Lung microvascular endothelial cell (primary cell): ENCODE results near the gene HOXD3. TPM values are rescaled to one million over a fixed set of nuclear protein-coding genes. Genes with fewer than 3 reads are reported as not detected.
A peak's percentile ranks its signal among the peaks of the same experiment; 100 is the strongest.

ENCODE experiments used
- DNase-seq, 2 donors: peaks; one replicate each; pipeline versions ENCODE4 v3.0.0 to v3.0.0-alpha.2; 2010; ENCODE audit warnings: low read depth in 2 of 2
- total RNA-seq: library from RNA; depleted of rRNA; stranded (reverse); fragments of >200 nt; gene quantifications from 2 replicates; pipeline ENCODE4 v1.2.1, GENCODE V29; 2014

The HOXD3 gene
- 6.5 and 15.9 TPM in 2 replicates for total RNA-seq

DNA sequence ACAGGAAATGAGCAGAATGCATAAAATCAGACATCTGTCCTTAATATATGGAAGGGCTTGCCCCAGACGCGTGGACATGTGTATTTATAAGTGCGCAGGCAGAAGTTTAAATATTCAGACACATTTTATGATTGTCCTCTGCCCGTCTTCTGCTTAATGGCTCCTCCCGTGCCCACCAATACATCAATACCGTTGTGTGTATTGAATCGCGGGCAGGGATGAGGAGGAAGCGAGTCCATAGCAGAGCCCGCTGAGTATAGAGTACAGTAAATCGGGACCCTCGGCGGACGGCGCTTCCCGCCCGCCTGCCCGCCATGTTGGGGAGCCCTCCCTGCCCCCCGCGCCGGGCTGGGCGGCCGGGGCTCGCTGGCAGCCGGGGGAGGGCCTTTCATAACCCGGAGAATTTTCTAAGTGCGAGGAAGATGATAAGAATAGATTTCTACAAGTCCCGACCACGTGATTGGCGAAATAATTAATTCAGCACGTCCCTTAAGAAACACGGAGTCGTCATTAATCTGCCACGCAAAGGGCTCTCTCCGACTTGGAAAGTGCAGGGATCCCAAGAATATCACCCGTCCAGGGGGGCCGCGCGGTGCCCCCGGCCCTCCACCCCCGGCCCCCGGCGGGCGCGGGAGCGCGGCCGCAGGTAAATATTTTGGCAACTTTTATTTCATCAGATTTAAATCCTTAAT lies at the start of gene HOXD3:
HOXD3 (plus strand) TSS at position 501 of the 692 bp plus-strand sequence. CDS start 11,808 bp downstream, outside the sequence.
- DNase-seq: no peak

GRCh38 chr2:176107731-176108181 lies 49.4 kb upstream of the HOXD3 start:
- no peak for DNase-seq

GRCh38 chr2:176109192-176109901 lies 47.8 kb upstream of the HOXD3 start:
- DNase-seq: no peak

DNA sequence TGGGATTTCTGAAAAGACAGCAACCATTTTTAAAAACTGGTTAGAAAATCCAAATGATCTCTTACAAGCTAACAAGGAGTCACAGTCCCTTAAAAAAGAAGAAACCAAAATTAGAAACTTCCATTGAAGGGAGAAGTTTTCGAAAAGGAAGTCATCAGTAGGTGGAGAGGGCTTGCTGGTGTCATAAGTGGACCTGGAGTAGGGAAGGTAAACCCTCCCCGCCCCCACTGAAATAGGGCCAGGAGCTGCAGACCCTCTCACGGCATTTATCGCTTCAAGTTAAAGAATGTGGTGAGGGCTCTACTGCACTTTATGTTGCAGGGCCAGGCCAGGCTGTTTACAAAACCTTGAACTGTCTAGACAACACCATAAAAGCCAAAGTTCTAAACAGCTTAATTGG lies 47.2 kb upstream of the HOXD3 start:
- DNase-seq: no peak

DNA sequence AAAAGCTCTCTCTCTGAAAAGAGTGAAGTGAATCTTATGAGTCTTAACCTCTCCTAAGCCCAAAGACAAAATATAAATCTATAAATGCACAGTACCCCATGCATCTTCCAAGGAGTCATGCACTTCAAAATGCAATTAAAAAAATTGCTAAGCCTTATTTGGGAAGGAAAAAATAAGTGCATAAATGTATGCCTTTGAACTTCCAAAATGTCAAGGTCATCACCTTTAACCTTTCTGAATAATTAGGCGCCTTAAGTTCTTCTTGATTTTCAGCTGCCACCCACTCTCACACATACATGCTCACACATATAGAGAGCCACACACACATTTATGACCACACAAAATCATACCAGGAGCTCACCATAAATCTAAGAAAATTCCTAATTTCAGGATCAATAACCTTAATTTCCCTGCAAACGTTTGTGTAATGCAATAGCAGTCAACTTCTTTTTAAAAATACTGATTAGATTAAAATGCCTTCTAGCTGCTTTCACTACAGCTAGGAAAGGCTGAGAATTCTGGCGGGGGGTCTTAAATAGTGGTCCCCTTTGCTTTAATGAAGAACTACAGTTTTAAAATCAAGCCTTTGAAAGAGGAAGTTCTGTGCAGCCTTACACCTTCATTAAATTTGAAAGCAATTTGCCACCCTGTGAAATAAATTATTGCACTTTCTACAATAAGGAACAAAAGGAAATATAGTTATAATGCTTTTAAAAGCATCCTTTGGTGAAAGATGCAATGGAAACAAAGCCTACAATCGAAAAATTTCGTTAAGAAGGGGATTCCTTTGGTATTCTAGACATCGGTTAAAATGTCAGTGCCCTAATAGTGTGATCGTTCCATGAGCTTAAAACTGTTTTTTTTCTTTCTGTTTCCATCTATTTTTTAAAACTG lies 46.4 kb upstream of the HOXD3 start:
- DNase-seq: no peak

DNA sequence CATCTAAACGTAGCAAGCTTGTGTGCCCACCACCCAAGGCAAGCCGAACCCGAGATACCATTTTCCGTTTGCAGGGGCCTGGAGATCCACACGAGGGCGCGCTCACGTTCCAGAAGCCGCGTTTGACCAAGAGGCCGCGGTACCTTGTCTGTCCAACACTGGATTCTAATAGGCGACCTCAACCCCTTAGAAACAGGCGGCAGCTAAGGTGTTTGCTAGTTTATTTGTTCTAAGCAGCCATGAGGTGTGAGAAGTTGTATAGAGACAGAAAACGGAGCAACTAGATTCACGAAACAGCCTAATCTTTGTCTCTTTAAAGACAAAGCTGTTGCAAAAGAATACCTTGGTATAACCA lies 45.8 kb upstream of the HOXD3 start:
- DNase-seq: peak; percentile 64 to 87

DNA sequence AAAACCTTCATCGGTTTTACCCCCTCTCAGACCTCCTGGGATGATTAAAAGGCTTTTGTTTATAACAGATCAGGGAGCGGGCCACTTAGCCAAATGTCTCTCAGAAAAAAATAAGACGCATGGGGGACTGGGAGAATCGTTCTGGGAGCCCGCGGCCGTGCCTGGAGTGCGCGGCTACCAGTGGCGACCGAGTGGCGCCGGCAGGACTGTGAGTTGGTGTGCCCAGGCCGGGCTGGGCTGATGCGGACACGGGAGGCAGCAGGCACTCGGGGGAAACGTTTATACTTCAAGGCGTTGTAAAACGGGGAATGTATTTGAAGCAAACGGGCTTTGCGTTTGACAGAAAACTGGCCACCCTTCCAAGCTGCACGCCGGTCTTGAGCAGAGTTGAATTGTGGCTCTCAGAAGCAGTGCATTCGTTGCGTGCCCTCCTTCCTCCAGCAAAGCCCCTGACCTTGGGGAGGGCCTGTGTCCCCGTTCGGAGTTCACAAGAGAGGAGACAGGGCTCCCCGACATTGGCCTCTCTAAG lies 45.2 kb upstream of the HOXD3 start:
- no peak for DNase-seq

- no peak for DNase-seq
Observed at GRCh38 chr2:176112375-176113302, 44.5 kb upstream of the HOXD3 start.

DNA sequence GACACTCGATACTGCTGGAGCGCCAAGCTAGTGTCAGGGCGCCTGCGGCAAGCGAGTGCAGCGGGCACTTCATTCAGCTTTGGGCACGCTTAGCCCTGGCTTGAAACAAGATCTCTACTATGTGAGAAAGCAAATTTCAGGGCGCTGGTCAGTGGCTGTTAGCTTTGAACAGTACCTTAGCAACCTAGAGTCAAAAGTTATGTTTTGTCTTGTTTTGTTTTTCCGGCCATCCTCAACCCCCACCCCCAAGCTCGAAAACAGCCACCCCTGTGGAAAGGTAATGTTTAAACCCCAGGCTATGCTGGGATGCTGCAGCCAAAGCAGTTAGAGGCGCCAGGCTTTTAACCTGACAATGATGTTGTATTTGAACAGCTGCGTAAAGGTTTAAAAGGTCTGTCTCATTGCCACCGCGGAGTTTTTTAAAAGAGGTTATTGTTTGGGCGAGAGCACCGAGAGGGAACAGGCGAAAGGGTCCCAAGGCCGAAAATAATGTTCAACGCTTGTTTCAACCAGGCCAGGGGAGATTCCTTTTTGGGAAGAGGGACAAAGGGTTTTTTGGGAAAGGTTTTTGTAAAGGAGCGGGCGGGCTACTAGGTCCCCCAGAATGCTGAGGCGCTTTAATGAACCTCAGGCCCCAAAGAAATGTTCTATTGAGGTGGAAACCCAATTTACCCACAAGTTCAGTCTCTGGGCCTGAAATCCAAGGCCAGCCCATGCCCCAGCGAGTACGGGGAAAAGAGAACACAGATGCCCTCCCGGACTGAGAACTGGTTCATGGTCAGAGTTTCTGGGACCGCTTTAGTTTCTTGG lies 42.8 kb upstream of the HOXD3 start:
- DNase-seq: no peak

GRCh38 chr2:176114930-176115625 lies 42.0 kb upstream of the HOXD3 start:
- no peak for DNase-seq

DNA sequence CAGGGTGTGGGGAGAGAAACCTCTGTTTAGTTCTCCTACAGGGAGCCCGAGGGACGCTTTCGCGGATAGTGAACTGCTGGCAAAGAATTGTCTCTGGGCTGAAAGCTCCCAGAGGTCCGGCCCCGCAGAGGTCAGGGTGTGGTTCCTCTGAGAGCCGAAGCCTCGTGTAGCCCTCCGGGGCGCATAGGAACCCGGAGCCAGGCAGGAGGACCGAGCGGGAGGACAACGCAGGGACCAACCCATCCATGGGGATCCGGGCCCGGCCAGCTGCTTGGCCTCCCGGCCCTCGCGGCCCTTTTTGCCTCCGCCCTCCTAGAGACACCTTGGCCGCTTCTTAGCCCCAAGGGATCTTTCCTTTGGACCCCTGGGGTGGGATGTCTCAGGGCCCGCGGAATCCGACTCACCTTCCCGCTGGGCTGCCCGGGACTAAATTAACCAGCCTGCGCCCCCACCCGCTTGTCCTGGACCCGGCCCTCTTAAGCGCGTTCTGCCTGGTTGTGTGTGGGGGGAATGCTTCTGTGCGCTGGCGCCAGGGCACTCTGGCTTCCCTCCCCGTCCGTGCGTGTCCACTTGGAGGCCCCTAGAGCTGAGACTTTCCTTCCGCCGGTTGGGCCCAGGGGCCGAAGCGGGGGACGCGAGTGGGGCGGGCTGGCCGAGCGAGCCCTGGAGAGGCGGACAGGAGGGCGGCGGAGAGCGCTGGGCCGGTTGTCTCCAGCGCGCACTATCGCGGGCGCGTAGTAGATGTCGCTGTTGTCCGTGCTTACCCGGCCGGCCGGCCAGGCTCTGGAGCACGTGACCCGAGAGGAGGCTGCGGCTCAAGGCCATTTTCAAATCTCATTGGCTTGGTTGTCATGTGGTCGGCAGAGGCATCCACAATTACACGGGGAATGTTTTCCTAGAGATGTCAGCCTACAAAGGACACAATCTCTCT lies 41.0 kb upstream of the HOXD3 start, which contains the start of gene HOXD10:
HOXD10 (plus strand) TSS at position 896 of the 931 bp plus-strand sequence. CDS start 56 bp downstream, outside the sequence.
- DNase-seq: peak; percentile 28 to 98

GRCh38 chr2:176117162-176117822 lies 39.8 kb upstream of the HOXD3 start:
- DNase-seq: peak in 1 of 2 donors; percentile 52

DNA sequence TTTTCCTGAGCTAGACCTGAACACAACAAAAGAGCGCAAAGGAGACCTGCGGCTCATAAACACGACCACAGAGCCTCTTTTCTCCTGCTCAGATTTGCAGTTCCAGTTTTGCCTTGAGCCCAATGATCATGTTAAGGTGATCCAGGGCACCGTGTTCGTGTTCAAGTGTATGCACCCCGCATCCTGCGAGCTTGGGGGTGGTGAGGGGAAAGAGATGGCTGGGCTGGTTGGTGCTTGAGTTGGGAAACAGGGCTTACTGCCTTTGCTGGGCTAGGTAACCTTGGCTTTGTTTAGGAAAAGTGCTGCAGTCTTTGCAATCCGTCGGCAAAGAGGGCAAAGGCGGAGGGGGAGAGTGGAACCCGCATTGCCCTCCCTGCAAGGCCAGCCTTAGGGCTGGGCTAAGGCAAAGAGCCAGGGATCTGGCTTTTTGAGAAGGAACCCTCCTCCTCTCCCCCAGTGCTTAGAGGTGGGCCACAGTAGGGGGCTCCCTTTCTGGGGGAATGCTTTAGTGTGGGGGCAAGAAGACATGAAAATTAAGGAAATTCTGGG lies 39.2 kb upstream of the HOXD3 start:
- DNase-seq: peak in 1 of 2 donors; percentile 42

- DNase-seq: peak; percentile 23 to 90
Observed at GRCh38 chr2:176118601-176119339, 38.3 kb upstream of the HOXD3 start.

GRCh38 chr2:176120364-176121189 lies 36.5 kb upstream of the HOXD3 start:
- peak in 1 of 2 donors; percentile 64 for DNase-seq
